Measurements from ENCODE around the gene MBNL1.

DNA sequence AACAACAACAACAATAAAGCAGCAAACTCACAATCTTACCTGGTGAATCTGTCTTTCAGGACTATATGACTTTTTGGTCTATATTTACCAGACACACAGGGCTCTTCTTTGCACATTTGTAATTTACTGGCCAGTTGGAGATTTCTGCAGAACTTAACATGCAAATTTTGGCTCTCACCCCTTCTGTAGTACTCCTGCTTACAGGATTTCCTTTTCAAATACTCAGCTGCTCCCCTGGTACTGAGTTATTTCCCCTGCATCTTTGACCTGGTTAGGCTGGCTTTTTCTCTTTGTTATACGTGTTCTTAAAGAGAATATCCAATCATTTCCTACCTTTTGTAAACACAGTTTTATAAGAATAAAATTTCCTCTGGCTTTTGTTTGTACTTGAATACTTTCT, 228.0 kb downstream of the MBNL1 start:
- TF ChIP-seq, protein P1, sequence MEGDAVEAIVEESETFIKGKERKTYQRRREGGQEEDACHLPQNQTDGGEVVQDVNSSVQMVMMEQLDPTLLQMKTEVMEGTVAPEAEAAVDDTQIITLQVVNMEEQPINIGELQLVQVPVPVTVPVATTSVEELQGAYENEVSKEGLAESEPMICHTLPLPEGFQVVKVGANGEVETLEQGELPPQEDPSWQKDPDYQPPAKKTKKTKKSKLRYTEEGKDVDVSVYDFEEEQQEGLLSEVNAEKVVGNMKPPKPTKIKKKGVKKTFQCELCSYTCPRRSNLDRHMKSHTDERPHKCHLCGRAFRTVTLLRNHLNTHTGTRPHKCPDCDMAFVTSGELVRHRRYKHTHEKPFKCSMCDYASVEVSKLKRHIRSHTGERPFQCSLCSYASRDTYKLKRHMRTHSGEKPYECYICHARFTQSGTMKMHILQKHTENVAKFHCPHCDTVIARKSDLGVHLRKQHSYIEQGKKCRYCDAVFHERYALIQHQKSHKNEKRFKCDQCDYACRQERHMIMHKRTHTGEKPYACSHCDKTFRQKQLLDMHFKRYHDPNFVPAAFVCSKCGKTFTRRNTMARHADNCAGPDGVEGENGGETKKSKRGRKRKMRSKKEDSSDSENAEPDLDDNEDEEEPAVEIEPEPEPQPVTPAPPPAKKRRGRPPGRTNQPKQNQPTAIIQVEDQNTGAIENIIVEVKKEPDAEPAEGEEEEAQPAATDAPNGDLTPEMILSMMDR (IDR thresholded peaks at IDR 0.05) = no peak
- TF ChIP-seq POLR2A (IDR thresholded peaks at IDR 0.05) (no peak), EP300 (IDR thresholded peaks at IDR 0.05) (no peak)

Measured in tibial nerve (tissue), 4 donors.